Nephron (organoid): ENCODE data around the gene DPP7.

Experiments used
- H3K27ac Mint-ChIP-seq, 3 experiments: 2 replicates each; pipeline ENCODE4 v1.8.0; 2020; ENCODE audit warnings: mixed read lengths in 3 of 3, mild to moderate bottlenecking in 2 of 3, moderate library complexity in 1 of 3
- H3K27me3 Mint-ChIP-seq: 2 replicates; pipeline ENCODE4 v1.8.0; 2021; ENCODE audit warnings: low read depth, mild to moderate bottlenecking, moderate library complexity, mixed read lengths
- H3K36me3 Mint-ChIP-seq: 2 replicates; pipeline ENCODE4 v1.8.0; 2020; ENCODE audit warnings: low read depth, mixed read lengths
- H3K4me1 Mint-ChIP-seq: 2 replicates; pipeline ENCODE4 v1.8.0; 2020; ENCODE audit warnings: mixed read lengths
- H3K4me3 Mint-ChIP-seq, 3 experiments: 2 replicates each; pipeline ENCODE4 v1.8.0; 2020; ENCODE audit warnings: mild to moderate bottlenecking in 3 of 3, mixed read lengths in 3 of 3, moderate library complexity in 2 of 3
- H3K9me3 Mint-ChIP-seq: 2 replicates; pipeline ENCODE4 v1.8.0; 2020; ENCODE audit warnings: mixed read lengths
- CTCF ChIP-seq, 3 experiments: fragments of 200-600 bp; sonication (generic); IDR thresholded peaks; one replicate each; pipeline ENCODE4 v1.5.0; 2021; ENCODE audit warnings: antibody characterized with exemption in 3 of 3; ENCODE audit not compliant: unreplicated experiment in 3 of 3

DPP7 gene

GRCh38 chr9:137082222-137082924, 32.2 kb downstream of the DPP7 start:
- H3K9me3 Mint-ChIP-seq, result no peaks in the 10 kb centered on the region
- TF ChIP-seq CTCF (IDR thresholded peaks at IDR 0.05; ENCODE audit: unreplicated experiment in 3 of 3), result no peak
- H3K27ac Mint-ChIP-seq, result no peak overlapping the region
- peaks cover 59% of the 10 kb centered on the region for H3K27me3 Mint-ChIP-seq
- peaks cover 5% of the 10 kb centered on the region for H3K4me1 Mint-ChIP-seq
- H3K36me3 Mint-ChIP-seq, result no peaks in the 10 kb centered on the region
- peak overlapping the region in 1 of 3 experiments; percentile 38 for H3K4me3 Mint-ChIP-seq

- Mint-ChIP-seq H3K4me3 (no peak overlapping the region), H3K27ac (no peak overlapping the region), H3K27me3 (peaks cover 73% of the 10 kb centered on the region), H3K4me1 (peaks cover under 1% of the 10 kb centered on the region), H3K36me3 (no peaks in the 10 kb centered on the region), H3K9me3 (no peaks in the 10 kb centered on the region)
- TF ChIP-seq CTCF (IDR thresholded peaks at IDR 0.05; ENCODE audit: unreplicated experiment in 3 of 3), result no peak
Observed at GRCh38 chr9:137080260-137081122, 34.0 kb downstream of the DPP7 start.

- Mint-ChIP-seq H3K27ac (no peak overlapping the region), H3K4me3 (peak overlapping the region; percentile 1 to 69 (median 49)), H3K9me3 (no peaks in the 10 kb centered on the region), H3K36me3 (no peaks in the 10 kb centered on the region), H3K27me3 (peaks cover 77% of the 10 kb centered on the region), H3K4me1 (no peaks in the 10 kb centered on the region)
- TF ChIP-seq CTCF (IDR thresholded peaks at IDR 0.05; ENCODE audit: unreplicated experiment in 3 of 3), result no peak
Observed at GRCh38 chr9:137079401-137079787, 35.1 kb downstream of the DPP7 start.

- Mint-ChIP-seq H3K36me3 (no peaks in the 10 kb centered on the region), H3K4me1 (no peaks in the 10 kb centered on the region), H3K9me3 (no peaks in the 10 kb centered on the region), H3K27ac (no peak overlapping the region), H3K27me3 (peaks cover 82% of the 10 kb centered on the region), H3K4me3 (peak overlapping the region; percentile 66 to 77 (median 71))
- TF ChIP-seq CTCF (IDR thresholded peaks at IDR 0.05; ENCODE audit: unreplicated experiment in 3 of 3), result no peak
Observed at GRCh38 chr9:137078701-137079400, 35.7 kb downstream of the DPP7 start.

GRCh38 chr9:137077758-137078693, 36.5 kb downstream of the DPP7 start:
- Mint-ChIP-seq H3K4me3 (peak overlapping the region; percentile 66 to 77 (median 71)), H3K9me3 (no peaks in the 10 kb centered on the region), H3K4me1 (no peaks in the 10 kb centered on the region), H3K36me3 (no peaks in the 10 kb centered on the region), H3K27ac (no peak overlapping the region), H3K27me3 (peaks cover 83% of the 10 kb centered on the region)
- no peak for TF ChIP-seq CTCF (IDR thresholded peaks at IDR 0.05; ENCODE audit: unreplicated experiment in 3 of 3)
